Trophoblast cell (in vitro differentiated cells and primary cell): ENCODE data around the gene CILP.
A peak's percentile ranks its signal among the peaks of the same experiment; 100 is the strongest.

ENCODE experiments used
- DNase-seq, 2 donors: peaks; one replicate each; pipeline ENCODE4 v3.0.0-alpha.2; 2016
- H2AFZ ChIP-seq: 2 replicates; pipeline ENCODE4 v1.6.1; 2013; ENCODE audit warnings: low read length, moderate library complexity, mild to moderate bottlenecking; ENCODE audit not compliant: insufficient read depth, poor library complexity
- H2AK5ac ChIP-seq: 2 replicates; pipeline ENCODE4 v1.6.1; 2013; ENCODE audit warnings: mild to moderate bottlenecking, low read length
- H2BK120ac ChIP-seq: 2 replicates; pipeline ENCODE4 v1.6.1; 2013; ENCODE audit warnings: low read length, mild to moderate bottlenecking, moderate library complexity; ENCODE audit not compliant: insufficient read depth, poor library complexity
- H2BK12ac ChIP-seq: 2 replicates; pipeline ENCODE4 v1.6.1; 2013; ENCODE audit warnings: mild to moderate bottlenecking, low read length, moderate library complexity
- H2BK5ac ChIP-seq: 2 replicates; pipeline ENCODE4 v1.6.1; 2013; ENCODE audit warnings: low read length, low read depth, moderate library complexity, mild to moderate bottlenecking; ENCODE audit not compliant: poor library complexity
- H3K14ac ChIP-seq: 2 replicates; pipeline ENCODE4 v1.6.1; 2013; ENCODE audit warnings: mild to moderate bottlenecking, low read length
- H3K18ac ChIP-seq: 2 replicates; pipeline ENCODE4 v1.6.1; 2013; ENCODE audit warnings: mild to moderate bottlenecking, low read length
- H3K23ac ChIP-seq: 2 replicates; pipeline ENCODE4 v1.6.1; 2013; ENCODE audit warnings: low read length
- H3K27ac ChIP-seq: 2 replicates; pipeline ENCODE4 v1.5.1; 2013; ENCODE audit warnings: low read depth, mild to moderate bottlenecking, inconsistent platforms, low read length, moderate library complexity
- H3K27me3 ChIP-seq: 2 replicates; pipeline ENCODE4 v1.6.1; 2013; ENCODE audit warnings: inconsistent platforms, mild to moderate bottlenecking, low read length, moderate library complexity; ENCODE audit not compliant: insufficient read depth
- H3K36me3 ChIP-seq, 2 experiments: 1 replicate in 1 of 2; 2 replicates in 1 of 2; pipeline ENCODE4 v1.6.1; 2013; ENCODE audit warnings: low read length in 2 of 2, mild to moderate bottlenecking in 2 of 2, moderate library complexity in 1 of 2; ENCODE audit not compliant: insufficient read depth in 2 of 2, control insufficient read depth in 1 of 2
- H3K4ac ChIP-seq: 2 replicates; pipeline ENCODE4 v1.6.1; 2013; ENCODE audit warnings: low read depth, mild to moderate bottlenecking, low read length, moderate library complexity
- H3K4me1 ChIP-seq, 2 experiments: 1 replicate in 1 of 2; 2 replicates in 1 of 2; pipeline ENCODE4 v1.6.1; 2013; ENCODE audit warnings: low read length in 2 of 2, mild to moderate bottlenecking in 2 of 2, moderate library complexity in 1 of 2; ENCODE audit not compliant: insufficient read depth in 2 of 2, control insufficient read depth in 1 of 2
- H3K4me2 ChIP-seq: 2 replicates; pipeline ENCODE4 v1.6.1; 2013; ENCODE audit warnings: inconsistent platforms, mild to moderate bottlenecking, low read length, moderate library complexity
- H3K4me3 ChIP-seq: 2 replicates; pipeline ENCODE4 v1.5.1; 2013; ENCODE audit warnings: mild to moderate bottlenecking, low read depth, low read length, inconsistent platforms
- H3K79me1 ChIP-seq: one replicate; pipeline ENCODE4 v1.6.1; 2013; ENCODE audit warnings: low read length
- H3K79me2 ChIP-seq: 2 replicates; pipeline ENCODE4 v1.6.1; 2013; ENCODE audit warnings: low read length, mild to moderate bottlenecking; ENCODE audit not compliant: control insufficient read depth, insufficient read depth, poor library complexity
- H3K9ac ChIP-seq: 2 replicates; pipeline ENCODE4 v1.6.1; 2013; ENCODE audit warnings: mild to moderate bottlenecking, low read length
- H3K9me3 ChIP-seq: 2 replicates; pipeline ENCODE4 v1.6.1; 2013; ENCODE audit warnings: low read depth, mild to moderate bottlenecking, control low read depth, inconsistent platforms, low read length; ENCODE audit not compliant: insufficient read depth
- H4K12ac ChIP-seq: 2 replicates; pipeline ENCODE4 v1.6.1; 2013; ENCODE audit warnings: low read depth, mild to moderate bottlenecking, low read length, moderate library complexity
- H4K8ac ChIP-seq: 2 replicates; pipeline ENCODE4 v1.6.1; 2013; ENCODE audit warnings: low read depth, mild to moderate bottlenecking, low read length, moderate library complexity
- H4K91ac ChIP-seq: one replicate; pipeline ENCODE4 v1.6.1; 2013; ENCODE audit warnings: low read depth, mild to moderate bottlenecking, low read length, moderate library complexity
- WGBS: extraction: QIAGEN DNeasy Blood & Tissue Kit; methylation state at CpG from one replicate; pipeline ENCODE4 v1.1.7; 2013; ENCODE audit warnings: missing lambda C conversion rate; ENCODE audit not compliant: insufficient read length, insufficient coverage; ENCODE audit errors: extremely low coverage; 5-methylcytosine and 5-hydroxymethylcytosine counted together

CILP gene

GRCh38 chr15:65176056-65176455, 35.2 kb downstream of the CILP start:
- H3K9ac ChIP-seq = no peak overlapping the region
- no peaks in the 10 kb centered on the region for H3K27me3 ChIP-seq
- H2AFZ ChIP-seq = no peak overlapping the region
- no peak overlapping the region for H2BK120ac ChIP-seq
- no peak overlapping the region for H3K18ac ChIP-seq
- H4K8ac ChIP-seq = no peak overlapping the region
- H3K14ac ChIP-seq = no peak overlapping the region
- no peaks in the 10 kb centered on the region for H3K79me2 ChIP-seq
- no peaks in the 10 kb centered on the region for H3K4me1 ChIP-seq
- no peak overlapping the region for H2AK5ac ChIP-seq
- DNase-seq = no peak
- no peak overlapping the region for H4K12ac ChIP-seq
- peaks cover 1% of the 10 kb centered on the region for H3K79me1 ChIP-seq
- no peak overlapping the region for H3K4me2 ChIP-seq
- no peak overlapping the region for H2BK12ac ChIP-seq
- H3K27ac ChIP-seq = no peak overlapping the region
- H3K4ac ChIP-seq = no peak overlapping the region
- peaks cover 23% of the 10 kb centered on the region in 2 experiments for H3K36me3 ChIP-seq
- H4K91ac ChIP-seq = no peak overlapping the region
- H3K4me3 ChIP-seq = no peak overlapping the region
- H3K9me3 ChIP-seq = no peaks in the 10 kb centered on the region
- H3K23ac ChIP-seq = no peak overlapping the region
- no peak overlapping the region for H2BK5ac ChIP-seq

GRCh38 chr15:65175511-65175910, 35.8 kb downstream of the CILP start:
- WGBS = no CpG with 5 or more reads among the region's 5 CpGs
- no peaks in the 10 kb centered on the region for H3K9me3 ChIP-seq

GRCh38 chr15:65174509-65174908, 36.8 kb downstream of the CILP start:
- Histone ChIP-seq H2AFZ (no peak overlapping the region), H2BK120ac (no peak overlapping the region), H3K4me1 (no peaks in the 10 kb centered on the region), H2AK5ac (no peak overlapping the region), H3K9me3 (no peaks in the 10 kb centered on the region), H3K79me2 (no peaks in the 10 kb centered on the region), H4K8ac (no peak overlapping the region), H2BK12ac (no peak overlapping the region), H3K4me3 (no peak overlapping the region), H3K23ac (no peak overlapping the region), H3K79me1 (peaks cover 1% of the 10 kb centered on the region), H4K91ac (no peak overlapping the region), H3K14ac (no peak overlapping the region), H3K27ac (no peak overlapping the region), H4K12ac (no peak overlapping the region), H3K36me3 (peaks cover 21 to 23% of the 10 kb centered on the region in 2 experiments), H2BK5ac (no peak overlapping the region), H3K4me2 (no peak overlapping the region), H3K18ac (no peak overlapping the region), H3K4ac (no peak overlapping the region), H3K9ac (no peak overlapping the region), H3K27me3 (no peaks in the 10 kb centered on the region)
- DNase-seq = no peak
- no CpG with 5 or more reads among the region's 5 CpGs for WGBS

More at GRCh38 chr15:65175511-65175910, 35.8 kb downstream of the CILP start:
- H3K4ac ChIP-seq = no peak overlapping the region
- no peak overlapping the region for H4K8ac ChIP-seq
- H3K4me1 ChIP-seq = no peaks in the 10 kb centered on the region
- H4K91ac ChIP-seq = no peak overlapping the region
- no peak overlapping the region for H3K4me3 ChIP-seq
- no peak overlapping the region for H3K18ac ChIP-seq
- H3K79me2 ChIP-seq = no peaks in the 10 kb centered on the region
- H2BK5ac ChIP-seq = no peak overlapping the region
- peak; percentile 70 to 91 for DNase-seq
- H2AK5ac ChIP-seq = no peak overlapping the region
- H3K79me1 ChIP-seq = peaks cover 1% of the 10 kb centered on the region
- no peak overlapping the region for H2BK12ac ChIP-seq
- no peak overlapping the region for H3K23ac ChIP-seq
- H3K27me3 ChIP-seq = no peaks in the 10 kb centered on the region
- H3K27ac ChIP-seq = no peak overlapping the region
- no peak overlapping the region for H3K4me2 ChIP-seq
- no peak overlapping the region for H2BK120ac ChIP-seq
- no peak overlapping the region for H2AFZ ChIP-seq
- H4K12ac ChIP-seq = no peak overlapping the region
- H3K9ac ChIP-seq = no peak overlapping the region
- H3K36me3 ChIP-seq = peaks cover 20 to 23% of the 10 kb centered on the region in 2 experiments
- no peak overlapping the region for H3K14ac ChIP-seq

- H3K9ac ChIP-seq = no peak overlapping the region
- no peak overlapping the region for H3K18ac ChIP-seq
- no peaks in the 10 kb centered on the region for H3K4me1 ChIP-seq
- H3K36me3 ChIP-seq = peaks cover 16 to 23% of the 10 kb centered on the region in 2 experiments
- no peak for DNase-seq
- H2AK5ac ChIP-seq = no peak overlapping the region
- no peak overlapping the region for H3K4me3 ChIP-seq
- H2BK12ac ChIP-seq = no peak overlapping the region
- no peak overlapping the region for H4K8ac ChIP-seq
- no peak overlapping the region for H4K12ac ChIP-seq
- no peak overlapping the region for H3K4me2 ChIP-seq
- H3K23ac ChIP-seq = no peak overlapping the region
- no peaks in the 10 kb centered on the region for H3K27me3 ChIP-seq
- no peak overlapping the region for H2BK5ac ChIP-seq
- no CpG with 5 or more reads among the region's 5 CpGs for WGBS
- no peak overlapping the region for H2AFZ ChIP-seq
- H3K79me1 ChIP-seq = peaks cover 4% of the 10 kb centered on the region
- H4K91ac ChIP-seq = no peak overlapping the region
- no peak overlapping the region for H3K27ac ChIP-seq
- no peaks in the 10 kb centered on the region for H3K9me3 ChIP-seq
- H3K14ac ChIP-seq = no peak overlapping the region
- no peak overlapping the region for H3K4ac ChIP-seq
- H2BK120ac ChIP-seq = no peak overlapping the region
- no peaks in the 10 kb centered on the region for H3K79me2 ChIP-seq
These were observed 38.7 kb downstream of the CILP start for GRCh38 chr15:65172531-65172930.
